RWPE2 (cell line): ENCODE measurements around the gene ZNF423.

Experiments
- ATAC-seq: fragments of 200-7000 bp; cut with Tn5 transposase; 3 replicates; pipeline ENCODE4 v1.9.1; 2021; ENCODE audit warnings: low read depth
- DNase-seq: peaks from one replicate; pipeline ENCODE4 v3.0.0-alpha.2; 2020; ENCODE audit warnings: low spot score
- H3K27ac ChIP-seq: fragments of 450-650 bp; 2 replicates; pipeline ENCODE4 v1.5.1; 2017; ENCODE audit warnings: mild to moderate bottlenecking; ENCODE audit not compliant: poor library complexity, severe bottlenecking
- H3K27me3 ChIP-seq: fragments of 250-450 bp; sonication (Bioruptor Pico); 2 replicates; pipeline ENCODE4 v1.5.1; 2021; ENCODE audit warnings: mild to moderate bottlenecking, moderate library complexity; ENCODE audit not compliant: insufficient read depth, poor library complexity, severe bottlenecking
- H3K36me3 ChIP-seq: fragments of 250-450 bp; sonication (Bioruptor Pico); 2 replicates; pipeline ENCODE4 v1.5.1; 2020; ENCODE audit warnings: low read depth, mild to moderate bottlenecking, moderate library complexity
- H3K4me1 ChIP-seq: fragments of 250-450 bp; sonication (Bioruptor Pico); 2 replicates; pipeline ENCODE4 v1.5.1; 2021; ENCODE audit warnings: mild to moderate bottlenecking, moderate library complexity; ENCODE audit not compliant: insufficient read depth, poor library complexity, severe bottlenecking
- H3K4me3 ChIP-seq: fragments of 250-450 bp; sonication (Bioruptor Pico); 2 replicates; pipeline ENCODE4 v1.5.1; 2021; ENCODE audit warnings: mild to moderate bottlenecking, moderate library complexity; ENCODE audit not compliant: severe bottlenecking
- H3K9me3 ChIP-seq: fragments of 250-450 bp; sonication (Bioruptor Pico); 2 replicates; pipeline ENCODE4 v1.5.1; 2021; ENCODE audit warnings: mild to moderate bottlenecking, moderate library complexity; ENCODE audit not compliant: severe bottlenecking
- TF ChIP-seq, protein P1 (sequence below): fragments of 450-650 bp; IDR thresholded peaks from one replicate; pipeline ENCODE4 v1.5.1; 2017; ENCODE audit warnings: mild to moderate bottlenecking, moderate library complexity; ENCODE audit not compliant: poor library complexity, severe bottlenecking

Gene ZNF423

DNA sequence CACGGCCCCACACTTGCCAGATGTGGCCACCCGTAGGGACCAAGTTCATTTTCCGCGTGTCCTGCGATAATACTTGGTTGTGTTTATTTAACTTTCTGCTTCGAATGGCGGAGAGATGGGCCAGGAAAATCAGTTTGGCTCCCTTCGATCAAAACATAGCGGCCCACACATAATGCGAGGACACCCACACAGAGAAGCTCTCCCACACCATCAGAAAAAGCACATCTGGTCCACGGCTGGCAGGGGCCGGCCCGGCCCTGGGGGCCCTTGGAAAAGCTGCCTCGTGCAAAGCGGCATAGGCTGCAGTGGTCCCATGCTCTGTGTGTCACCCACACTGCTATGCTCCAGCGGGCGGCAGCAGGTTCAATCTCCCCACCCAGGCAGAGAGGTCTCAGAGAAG, 46.9 kb downstream of the ZNF423 start:
- no peak overlapping the region for H3K4me3 ChIP-seq
- no peak for ATAC-seq
- H3K9me3 ChIP-seq: no peaks in the 10 kb centered on the region
- no peaks in the 10 kb centered on the region for H3K36me3 ChIP-seq
- H3K4me1 ChIP-seq: no peaks in the 10 kb centered on the region
- no peak overlapping the region for H3K27ac ChIP-seq
- TF ChIP-seq, protein P1, sequence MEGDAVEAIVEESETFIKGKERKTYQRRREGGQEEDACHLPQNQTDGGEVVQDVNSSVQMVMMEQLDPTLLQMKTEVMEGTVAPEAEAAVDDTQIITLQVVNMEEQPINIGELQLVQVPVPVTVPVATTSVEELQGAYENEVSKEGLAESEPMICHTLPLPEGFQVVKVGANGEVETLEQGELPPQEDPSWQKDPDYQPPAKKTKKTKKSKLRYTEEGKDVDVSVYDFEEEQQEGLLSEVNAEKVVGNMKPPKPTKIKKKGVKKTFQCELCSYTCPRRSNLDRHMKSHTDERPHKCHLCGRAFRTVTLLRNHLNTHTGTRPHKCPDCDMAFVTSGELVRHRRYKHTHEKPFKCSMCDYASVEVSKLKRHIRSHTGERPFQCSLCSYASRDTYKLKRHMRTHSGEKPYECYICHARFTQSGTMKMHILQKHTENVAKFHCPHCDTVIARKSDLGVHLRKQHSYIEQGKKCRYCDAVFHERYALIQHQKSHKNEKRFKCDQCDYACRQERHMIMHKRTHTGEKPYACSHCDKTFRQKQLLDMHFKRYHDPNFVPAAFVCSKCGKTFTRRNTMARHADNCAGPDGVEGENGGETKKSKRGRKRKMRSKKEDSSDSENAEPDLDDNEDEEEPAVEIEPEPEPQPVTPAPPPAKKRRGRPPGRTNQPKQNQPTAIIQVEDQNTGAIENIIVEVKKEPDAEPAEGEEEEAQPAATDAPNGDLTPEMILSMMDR: no peak
- DNase-seq: no peak
- H3K27me3 ChIP-seq: no peaks in the 10 kb centered on the region

DNA sequence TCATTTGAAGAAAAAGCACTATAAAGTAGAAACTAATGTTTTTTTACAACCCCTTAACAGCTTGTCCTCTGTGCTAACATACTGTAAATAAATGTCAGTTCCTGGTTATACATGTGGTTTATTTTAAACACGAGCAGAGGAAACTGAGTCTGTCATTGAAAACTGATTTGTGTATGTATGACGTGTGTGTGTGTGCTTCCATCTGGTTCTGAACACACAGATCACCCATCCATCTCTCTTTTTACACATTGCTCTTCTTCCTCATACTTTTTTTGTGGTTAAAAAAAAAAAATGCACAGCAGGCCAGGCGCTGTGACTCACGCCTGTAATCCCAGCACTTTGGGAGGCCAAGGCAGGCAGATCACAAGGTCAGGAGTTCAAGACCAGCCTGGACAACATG, 49.5 kb downstream of the ZNF423 start:
- no peak overlapping the region for H3K27ac ChIP-seq
- no peak for DNase-seq

DNA sequence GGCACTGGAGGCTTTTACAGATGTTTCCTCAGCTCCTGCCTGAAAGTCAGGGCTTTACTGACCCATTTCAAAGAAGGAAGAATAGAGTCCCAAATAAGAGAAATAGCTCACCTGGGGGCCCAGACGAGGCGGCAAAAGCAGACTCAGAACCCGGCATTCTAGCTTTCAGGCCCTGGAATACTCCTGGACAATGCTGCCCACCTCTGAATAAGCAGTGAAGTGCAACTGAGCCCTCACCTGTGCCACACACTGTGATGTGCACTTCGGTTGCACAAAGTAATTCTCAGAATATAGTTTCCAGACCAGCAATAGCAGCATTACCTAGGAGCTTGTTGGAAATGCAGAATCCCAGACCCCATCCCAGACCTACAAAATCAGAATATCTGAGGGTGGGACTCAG, 54.6 kb downstream of the ZNF423 start:
- Histone ChIP-seq H3K9me3 (no peaks in the 10 kb centered on the region), H3K27ac (no peak overlapping the region), H3K4me1 (no peaks in the 10 kb centered on the region), H3K27me3 (peaks cover 18% of the 10 kb centered on the region), H3K4me3 (no peak overlapping the region), H3K36me3 (no peaks in the 10 kb centered on the region)
- DNase-seq (no peak), ATAC-seq (no peak)
- TF ChIP-seq, protein P1: no peak

More for the DNA sequence above, 49.5 kb downstream of the ZNF423 start:
- Histone ChIP-seq H3K36me3 (no peaks in the 10 kb centered on the region), H3K27me3 (peaks cover 5% of the 10 kb centered on the region), H3K4me3 (no peak overlapping the region), H3K9me3 (no peaks in the 10 kb centered on the region), H3K4me1 (no peaks in the 10 kb centered on the region)
- TF ChIP-seq, protein P1: no peak
- ATAC-seq: no peak

DNA sequence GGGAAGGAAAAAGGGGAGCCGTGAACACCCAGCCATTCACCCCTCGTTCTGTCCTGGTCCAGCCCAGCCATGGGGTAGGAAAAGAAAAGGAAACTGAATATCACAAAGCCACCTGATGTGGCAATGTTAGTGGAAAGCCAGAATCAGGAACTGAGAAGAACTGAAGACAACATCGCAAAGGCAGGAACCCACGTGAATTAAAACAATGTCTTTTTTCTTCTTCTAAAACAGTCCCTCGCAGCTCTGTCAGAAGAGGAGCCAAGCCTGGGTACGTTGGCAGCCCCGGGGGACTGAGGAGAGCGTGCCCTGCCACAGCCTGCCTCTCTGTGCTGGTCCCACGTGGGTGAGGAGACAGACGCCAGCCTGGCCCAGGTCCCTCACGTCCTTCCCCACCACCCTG, 55.0 kb downstream of the ZNF423 start:
- H3K4me1 ChIP-seq: no peaks in the 10 kb centered on the region
- peaks cover 18% of the 10 kb centered on the region for H3K27me3 ChIP-seq
- ATAC-seq (no peak), DNase-seq (no peak)
- TF ChIP-seq, protein P1: no peak
- H3K9me3 ChIP-seq: no peaks in the 10 kb centered on the region
- H3K27ac ChIP-seq: no peak overlapping the region
- no peak overlapping the region for H3K4me3 ChIP-seq
- H3K36me3 ChIP-seq: no peaks in the 10 kb centered on the region

- DNase-seq (no peak), ATAC-seq (no peak)
- no peaks in the 10 kb centered on the region for H3K9me3 ChIP-seq
- no peak overlapping the region for H3K27ac ChIP-seq
- H3K36me3 ChIP-seq: no peaks in the 10 kb centered on the region
- peaks cover 18% of the 10 kb centered on the region for H3K27me3 ChIP-seq
- no peaks in the 10 kb centered on the region for H3K4me1 ChIP-seq
- H3K4me3 ChIP-seq: no peak overlapping the region
- TF ChIP-seq, protein P1: no peak
Measured at GRCh38 chr16:49800441-49800840, 55.5 kb downstream of the ZNF423 start.
